Left lobe of liver (tissue), 2 donors: ENCODE data around the gene MAML3. TPM values are rescaled to one million over a fixed set of nuclear protein-coding genes. Genes with fewer than 3 reads are reported as not detected.

Experiments
- ATAC-seq: fragments of 200-7000 bp; cut with Tn5 transposase; one replicate; pipeline ENCODE4 v1.9.1; 2020; ENCODE audit warnings: mild to moderate bottlenecking, moderate library complexity
- DNase-seq: peaks from one replicate; pipeline ENCODE4 v3.0.0-alpha.2; 2020; ENCODE audit warnings: low spot score
- total RNA-seq: library from RNA; stranded (reverse); gene quantifications from one replicate; pipeline ENCODE4 v1.2.1, GENCODE V29; 2021
- donor health status: DM: no; HTN: no; CAD: no; lungs with moderate emphysema.
- donor health status: DM: no; HTN: yes; CAD: no.

MAML3 gene
- total RNA-seq, 1 donor from 2014 or later = 8.4 TPM

- ATAC-seq = no peak
- no peak for DNase-seq
These were observed 301.2 kb downstream of the MAML3 start for GRCh38 chr4:139852612-139853269.

- ATAC-seq (no peak), DNase-seq (no peak)
These were observed 302.3 kb downstream of the MAML3 start for GRCh38 chr4:139851639-139852038.

GRCh38 chr4:139851133-139851532 lies 302.9 kb downstream of the MAML3 start:
- ATAC-seq (no peak), DNase-seq (no peak)

GRCh38 chr4:139849219-139849618 lies 304.8 kb downstream of the MAML3 start:
- DNase-seq = no peak
- no peak for ATAC-seq

GRCh38 chr4:139848028-139848427 lies 306.0 kb downstream of the MAML3 start:
- DNase-seq = no peak
- no peak for ATAC-seq

- DNase-seq = no peak
- ATAC-seq = no peak
These were observed 306.4 kb downstream of the MAML3 start for GRCh38 chr4:139847602-139848001.

GRCh38 chr4:139846766-139847165 lies 307.2 kb downstream of the MAML3 start:
- no peak for ATAC-seq
- no peak for DNase-seq

GRCh38 chr4:139845453-139846093 lies 308.4 kb downstream of the MAML3 start:
- DNase-seq (no peak), ATAC-seq (no peak)

GRCh38 chr4:139844459-139845036 lies 309.4 kb downstream of the MAML3 start:
- DNase-seq (no peak), ATAC-seq (peak; percentile 49)

GRCh38 chr4:139844057-139844456 lies 309.9 kb downstream of the MAML3 start:
- DNase-seq (no peak), ATAC-seq (no peak)

- no peak for DNase-seq
- no peak for ATAC-seq
These were observed 310.3 kb downstream of the MAML3 start for GRCh38 chr4:139843641-139844040.

- ATAC-seq (peak; percentile 91), DNase-seq (peak; percentile 93)
These were observed 312.4 kb downstream of the MAML3 start for GRCh38 chr4:139841464-139842195.

- ATAC-seq (peak; percentile 23), DNase-seq (no peak)
These were observed 313.2 kb downstream of the MAML3 start for GRCh38 chr4:139840773-139841172.

- no peak for DNase-seq
- ATAC-seq = no peak
These were observed 314.5 kb downstream of the MAML3 start for GRCh38 chr4:139839403-139840031.

- ATAC-seq (no peak), DNase-seq (no peak)
These were observed 315.2 kb downstream of the MAML3 start for GRCh38 chr4:139838811-139839210.

GRCh38 chr4:139834981-139835391 lies 319.0 kb downstream of the MAML3 start:
- no peak for DNase-seq
- ATAC-seq = peak; percentile 42

GRCh38 chr4:139834226-139834662 lies 319.7 kb downstream of the MAML3 start:
- ATAC-seq = no peak
- DNase-seq = no peak

- ATAC-seq (no peak), DNase-seq (no peak)
These were observed 320.7 kb downstream of the MAML3 start for GRCh38 chr4:139833151-139833910.

- DNase-seq = no peak
- ATAC-seq = no peak
These were observed 324.9 kb downstream of the MAML3 start for GRCh38 chr4:139828966-139829664.

- DNase-seq (no peak), ATAC-seq (no peak)
These were observed 327.6 kb downstream of the MAML3 start for GRCh38 chr4:139826426-139826825.
